Panc1 (cell line): ENCODE data around the gene FGF19. TPM values are rescaled to one million over a fixed set of nuclear protein-coding genes. Genes with fewer than 3 reads are reported as not detected.

ENCODE experiments used
- ATAC-seq: fragments of 200-7000 bp; cut with Tn5 transposase; 2 replicates; pipeline ENCODE4 v1.9.1; 2020; ENCODE audit warnings: mild to moderate bottlenecking, moderate library complexity
- BruUV-seq: library from RNA; stranded (reverse); fragments of 400-500 nt; replicated peaks from 2 replicates; lab custom pipeline; 2021; lab: Mats Ljungman, UMichigan
- CTCF ChIA-PET: fragments of 300-600 bp; sonication (Branson Sonifier 250); formaldehyde crosslinking; loops from one replicate; lab custom pipeline; 2022; ENCODE audit warnings: antibody characterized with exemption; lab: Charles Lee
- POLR2A ChIA-PET: fragments of 300-600 bp; sonication (Branson Sonifier 250); formaldehyde crosslinking; loops from one replicate; lab custom pipeline; 2022; ENCODE audit warnings: antibody characterized with exemption; lab: Charles Lee
- DNase-seq: peaks from one replicate; pipeline ENCODE4 v3.0.0-alpha.2; 2010; ENCODE audit warnings: low read depth, low spot score
- H3K27ac ChIP-seq: 2 replicates; pipeline ENCODE4 v1.5.1; 2011; ENCODE audit warnings: mild to moderate bottlenecking, low read length, inconsistent platforms
- H3K27me3 ChIP-seq: fragments of 200-500 bp; sonication (Bioruptor generic); 2 replicates; pipeline ENCODE4 v1.6.0; 2014; ENCODE audit warnings: low read length, inconsistent platforms; ENCODE audit not compliant: control insufficient read depth, insufficient read depth
- H3K36me3 ChIP-seq: fragments of 200-500 bp; sonication (Bioruptor generic); 2 replicates; pipeline ENCODE4 v1.5.1; 2014; ENCODE audit warnings: inconsistent platforms, mild to moderate bottlenecking, low read length, moderate library complexity; ENCODE audit not compliant: control insufficient read depth, insufficient read depth
- H3K4me1 ChIP-seq: 2 replicates; pipeline ENCODE4 v1.5.1; 2011; ENCODE audit warnings: inconsistent platforms, mild to moderate bottlenecking, low read length, moderate library complexity; ENCODE audit not compliant: control insufficient read depth, insufficient read depth
- H3K4me3 ChIP-seq, 2 experiments: 2 replicates each; pipeline ENCODE4 v1.5.1; 2011 to 2012; ENCODE audit warnings: low read depth in 2 of 2, low read length in 2 of 2, mild to moderate bottlenecking in 2 of 2, inconsistent platforms in 1 of 2, moderate library complexity in 1 of 2
- H3K9me3 ChIP-seq: fragments of 200-500 bp; sonication (Bioruptor generic); 2 replicates; pipeline ENCODE4 v1.5.1; 2014; ENCODE audit warnings: low read depth, mild to moderate bottlenecking, inconsistent platforms, low read length, moderate library complexity; ENCODE audit not compliant: control insufficient read depth, insufficient read depth
- POLR2AphosphoS5 ChIP-seq: IDR thresholded peaks from 2 replicates; pipeline ENCODE4 v1.6.1; 2012; ENCODE audit warnings: mild to moderate bottlenecking, low read depth, low read length, moderate library complexity
- SIN3A ChIP-seq: IDR thresholded peaks from 2 replicates; pipeline ENCODE4 v1.6.1; 2012; ENCODE audit warnings: low read depth, mild to moderate bottlenecking, low read length, moderate library complexity, borderline replicate concordance; ENCODE audit not compliant: insufficient read depth
- TCF7L2 ChIP-seq: IDR thresholded peaks from 2 replicates; pipeline ENCODE4 v1.6.1; 2011; ENCODE audit warnings: mild to moderate bottlenecking, low read depth, low read length, inconsistent platforms
- in situ Hi-C: cut with HindIII; loops from 2 replicates; pipeline ENCODE4 v1.10.0; 2016; ENCODE audit warnings: low sequenced_read_pairs, low pct_unique_long_range_greater_than_20kb
- intact Hi-C: fragments of 100-400 bp; cut with micrococcal nuclease; formaldehyde crosslinking; loops from one replicate; pipeline ENCODE4 v1.10.0; 2022; ENCODE audit not compliant: unreplicated experiment
- total RNA-seq: library from RNA; stranded (reverse); gene quantifications from one replicate; pipeline ENCODE4 v1.2.1, GENCODE V29; 2021; ENCODE audit not compliant: unreplicated experiment
- TF ChIP-seq, protein P1 (sequence below): fragments of 450-650 bp; IDR thresholded peaks from 2 replicates; pipeline ENCODE4 v1.5.1; 2017; ENCODE audit warnings: mild to moderate bottlenecking
- TF ChIP-seq, protein P2 (sequence below), 2 experiments: IDR thresholded peaks; 2 replicates each; pipeline ENCODE4 v1.6.1; 2011 to 2012; ENCODE audit warnings: low read depth in 2 of 2, control low read depth in 1 of 2, low read length in 1 of 2, mild to moderate bottlenecking in 1 of 2, moderate library complexity in 1 of 2; ENCODE audit not compliant: insufficient read depth in 1 of 2

FGF19 gene
- total RNA-seq, 1 experiment from 2014 or later = not detected

DNA sequence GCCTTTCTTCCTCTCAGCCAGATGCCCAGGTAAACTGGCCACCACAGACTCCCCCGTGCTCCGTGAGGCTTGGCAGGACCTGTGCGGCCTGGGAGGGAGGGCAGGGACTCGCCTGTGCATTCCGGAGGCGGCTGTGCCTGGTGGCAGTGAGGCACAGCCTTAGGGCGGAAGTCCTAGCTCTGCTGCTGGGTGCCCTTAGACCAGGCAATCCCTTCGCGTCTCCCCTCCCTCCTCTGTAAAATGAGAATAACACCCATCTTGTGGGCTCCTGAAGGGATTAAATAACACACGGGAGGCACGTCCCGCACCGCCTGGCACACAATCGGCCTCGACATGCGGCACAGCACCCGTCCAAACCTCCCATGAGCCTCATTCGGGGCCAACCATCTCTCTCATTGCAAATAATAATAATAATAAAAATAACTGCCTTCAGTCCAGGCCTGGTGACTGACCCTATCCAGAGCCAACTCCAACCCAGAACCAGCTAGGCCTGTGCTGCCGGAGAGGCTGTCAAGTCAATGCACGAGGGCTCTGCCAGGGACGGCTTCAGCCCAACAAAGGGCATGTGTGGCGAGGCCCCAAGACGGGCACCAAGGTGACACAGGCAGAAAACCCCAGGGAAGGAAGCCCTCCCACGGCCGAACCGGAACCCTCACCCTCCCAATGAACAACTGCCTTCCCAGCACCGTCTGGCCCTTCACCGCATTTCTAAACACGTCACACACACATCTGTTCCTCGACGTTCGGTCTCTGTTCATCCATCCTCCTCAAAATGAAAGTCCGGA lies 36.9 kb downstream of the FGF19 start:
- CTCF ChIA-PET = no interaction called here

DNA sequence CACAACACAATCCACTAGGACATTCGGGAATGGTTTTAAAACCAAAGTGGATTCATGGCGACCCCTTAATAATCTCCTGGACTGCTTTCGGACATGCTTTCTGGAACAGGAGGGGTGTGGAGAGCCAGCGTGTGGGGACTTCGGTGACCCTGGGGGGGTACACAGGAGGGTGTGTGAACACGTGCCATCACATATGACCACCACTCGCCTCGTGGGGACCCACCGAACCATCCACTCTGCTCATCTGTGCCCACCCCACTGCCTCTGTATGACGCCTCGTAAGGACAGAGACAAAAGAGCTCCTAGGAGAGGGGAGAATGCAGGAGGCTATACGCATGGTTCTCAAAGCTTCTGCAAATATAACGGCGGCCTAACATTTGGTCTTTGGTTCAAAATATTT lies 37.6 kb downstream of the FGF19 start:
- no TSS peak for BruUV-seq
- ATAC-seq = no peak
- no peak for DNase-seq
- Histone ChIP-seq H3K4me1 (peaks cover 9% of the 10 kb centered on the region), H3K27me3 (no peaks in the 10 kb centered on the region), H3K27ac (no peak overlapping the region), H3K4me3 (no peak overlapping the region), H3K9me3 (no peaks in the 10 kb centered on the region), H3K36me3 (0 out of 2 replicates have a peak, but pooled peaks cover 4% of the 10 kb centered on the region)
- CTCF ChIA-PET = interaction anchor here (0.6 kb wide), 1 partner anchor 535 kb away, joined by 3 read pairs; no protein-coding TSS in a partner anchor
- in situ Hi-C loops (no loop called here), intact Hi-C loops (no loop called here)
- TF ChIP-seq POLR2AphosphoS5 = no peak
- TF ChIP-seq SIN3A = no peak
- TF ChIP-seq, protein P1, sequence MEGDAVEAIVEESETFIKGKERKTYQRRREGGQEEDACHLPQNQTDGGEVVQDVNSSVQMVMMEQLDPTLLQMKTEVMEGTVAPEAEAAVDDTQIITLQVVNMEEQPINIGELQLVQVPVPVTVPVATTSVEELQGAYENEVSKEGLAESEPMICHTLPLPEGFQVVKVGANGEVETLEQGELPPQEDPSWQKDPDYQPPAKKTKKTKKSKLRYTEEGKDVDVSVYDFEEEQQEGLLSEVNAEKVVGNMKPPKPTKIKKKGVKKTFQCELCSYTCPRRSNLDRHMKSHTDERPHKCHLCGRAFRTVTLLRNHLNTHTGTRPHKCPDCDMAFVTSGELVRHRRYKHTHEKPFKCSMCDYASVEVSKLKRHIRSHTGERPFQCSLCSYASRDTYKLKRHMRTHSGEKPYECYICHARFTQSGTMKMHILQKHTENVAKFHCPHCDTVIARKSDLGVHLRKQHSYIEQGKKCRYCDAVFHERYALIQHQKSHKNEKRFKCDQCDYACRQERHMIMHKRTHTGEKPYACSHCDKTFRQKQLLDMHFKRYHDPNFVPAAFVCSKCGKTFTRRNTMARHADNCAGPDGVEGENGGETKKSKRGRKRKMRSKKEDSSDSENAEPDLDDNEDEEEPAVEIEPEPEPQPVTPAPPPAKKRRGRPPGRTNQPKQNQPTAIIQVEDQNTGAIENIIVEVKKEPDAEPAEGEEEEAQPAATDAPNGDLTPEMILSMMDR = no peak
- no peak for TF ChIP-seq TCF7L2
- TF ChIP-seq, protein P2, sequence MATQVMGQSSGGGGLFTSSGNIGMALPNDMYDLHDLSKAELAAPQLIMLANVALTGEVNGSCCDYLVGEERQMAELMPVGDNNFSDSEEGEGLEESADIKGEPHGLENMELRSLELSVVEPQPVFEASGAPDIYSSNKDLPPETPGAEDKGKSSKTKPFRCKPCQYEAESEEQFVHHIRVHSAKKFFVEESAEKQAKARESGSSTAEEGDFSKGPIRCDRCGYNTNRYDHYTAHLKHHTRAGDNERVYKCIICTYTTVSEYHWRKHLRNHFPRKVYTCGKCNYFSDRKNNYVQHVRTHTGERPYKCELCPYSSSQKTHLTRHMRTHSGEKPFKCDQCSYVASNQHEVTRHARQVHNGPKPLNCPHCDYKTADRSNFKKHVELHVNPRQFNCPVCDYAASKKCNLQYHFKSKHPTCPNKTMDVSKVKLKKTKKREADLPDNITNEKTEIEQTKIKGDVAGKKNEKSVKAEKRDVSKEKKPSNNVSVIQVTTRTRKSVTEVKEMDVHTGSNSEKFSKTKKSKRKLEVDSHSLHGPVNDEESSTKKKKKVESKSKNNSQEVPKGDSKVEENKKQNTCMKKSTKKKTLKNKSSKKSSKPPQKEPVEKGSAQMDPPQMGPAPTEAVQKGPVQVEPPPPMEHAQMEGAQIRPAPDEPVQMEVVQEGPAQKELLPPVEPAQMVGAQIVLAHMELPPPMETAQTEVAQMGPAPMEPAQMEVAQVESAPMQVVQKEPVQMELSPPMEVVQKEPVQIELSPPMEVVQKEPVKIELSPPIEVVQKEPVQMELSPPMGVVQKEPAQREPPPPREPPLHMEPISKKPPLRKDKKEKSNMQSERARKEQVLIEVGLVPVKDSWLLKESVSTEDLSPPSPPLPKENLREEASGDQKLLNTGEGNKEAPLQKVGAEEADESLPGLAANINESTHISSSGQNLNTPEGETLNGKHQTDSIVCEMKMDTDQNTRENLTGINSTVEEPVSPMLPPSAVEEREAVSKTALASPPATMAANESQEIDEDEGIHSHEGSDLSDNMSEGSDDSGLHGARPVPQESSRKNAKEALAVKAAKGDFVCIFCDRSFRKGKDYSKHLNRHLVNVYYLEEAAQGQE (IDR thresholded peaks at IDR 0.05; ENCODE audit: insufficient read depth in 1 of 2, low read depth in 2 of 2, low read length in 1 of 2) = no peak
- POLR2A ChIA-PET = no interaction called here

More for the DNA sequence above, 36.9 kb downstream of the FGF19 start:
- no peak for ATAC-seq
- POLR2A ChIA-PET = interaction anchor here (0.6 kb wide), 1 partner anchor 9 kb away, joined by 10 read pairs; no protein-coding TSS in a partner anchor
- intact Hi-C loops = no loop called here
- no peak for DNase-seq
- TF ChIP-seq SIN3A (no peak), TCF7L2 (no peak), POLR2AphosphoS5 (no peak)
- TF ChIP-seq, protein P2 (IDR thresholded peaks at IDR 0.05; ENCODE audit: insufficient read depth in 1 of 2, low read depth in 2 of 2, low read length in 1 of 2) = no peak
- TF ChIP-seq, protein P1 = no peak
- Histone ChIP-seq H3K27me3 (no peaks in the 10 kb centered on the region), H3K9me3 (no peaks in the 10 kb centered on the region), H3K27ac (no peak overlapping the region), H3K4me3 (no peak overlapping the region), H3K4me1 (peaks cover 9% of the 10 kb centered on the region), H3K36me3 (0 out of 2 replicates have a peak, but pooled peaks cover 4% of the 10 kb centered on the region)
- no TSS peak for BruUV-seq
- in situ Hi-C loops = no loop called here
